Esophagus squamous epithelium (tissue), 4 donors: Measurements from ENCODE around the gene SYNM.

Experiments used
- CTCF ChIP-seq, 6 experiments: fragments of 450-650 bp in 4 of 6; fragments of 200-600 bp in 2 of 6; sonication (generic) in 2 of 6; IDR thresholded peaks; one replicate each; pipeline ENCODE4 v1.5.1; 2016 to 2019; ENCODE audit warnings: antibody characterized with exemption in 6 of 6, mild to moderate bottlenecking in 4 of 6, moderate library complexity in 4 of 6
- POLR2A ChIP-seq, 4 donors: fragments of 450-650 bp; IDR thresholded peaks; one replicate each; pipeline ENCODE4 v1.6.1; 2017; ENCODE audit warnings: antibody characterized with exemption in 4 of 4, mild to moderate bottlenecking in 4 of 4, moderate library complexity in 3 of 4

- TF ChIP-seq CTCF (IDR thresholded peaks at IDR 0.05), result no peak
- no peak for TF ChIP-seq POLR2A (IDR thresholded peaks at IDR 0.05)
Measured at GRCh38 chr15:99098991-99099390, 5.9 kb upstream of the SYNM start.
